Activated CD8-positive, alpha-beta memory T cell treated with anti-CD3 and anti-CD28 coated beads for 4 hours (primary cell): ENCODE measurements around the gene RSF1.

Experiments used
- DNase-seq, 2 donors: peaks; one replicate each; pipeline ENCODE4 v3.0.0-alpha.2; 2020; ENCODE audit warnings: low read depth in 2 of 2

RSF1 gene

GRCh38 chr11:77813256-77813655 lies 7.3 kb downstream of the RSF1 start:
- DNase-seq: no peak

DNA sequence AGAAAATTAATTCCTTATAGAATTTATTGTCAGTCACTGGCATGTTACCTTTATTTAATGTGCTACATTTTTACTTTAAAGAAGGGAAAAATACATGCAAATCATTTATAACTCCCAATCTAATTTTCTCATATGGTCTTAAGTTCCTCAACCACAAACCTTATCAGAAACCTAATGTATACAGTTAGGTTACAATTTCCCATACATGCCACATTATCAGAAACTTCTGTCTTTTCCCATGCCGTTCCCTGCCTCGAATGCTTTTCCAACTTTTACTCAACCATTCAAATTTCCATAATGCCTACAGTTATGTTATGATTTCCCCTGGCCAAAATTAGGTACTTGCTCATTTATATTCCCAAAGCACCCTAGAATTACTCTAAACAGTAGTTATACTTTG lies 13.5 kb downstream of the RSF1 start:
- DNase-seq: no peak

DNA sequence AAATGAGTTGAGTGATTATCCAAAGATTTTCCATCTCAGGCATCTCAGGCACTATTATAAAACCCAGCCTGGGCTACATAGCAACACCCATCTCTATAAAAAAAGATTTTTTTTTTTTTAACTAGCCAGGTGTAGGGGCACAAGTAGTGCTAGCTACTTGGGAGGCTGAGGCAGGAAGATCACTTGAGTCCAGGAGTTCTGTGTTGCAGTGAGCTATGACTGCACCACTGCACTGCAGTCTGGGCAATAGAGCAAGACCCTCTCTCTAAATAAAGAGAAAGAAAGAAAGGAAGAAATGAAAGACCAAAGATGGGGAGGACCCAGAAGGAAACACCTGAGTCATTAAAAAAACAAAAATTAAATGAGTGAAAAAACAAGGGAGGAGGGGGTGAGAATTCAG lies 14.1 kb downstream of the RSF1 start:
- no peak for DNase-seq

DNA sequence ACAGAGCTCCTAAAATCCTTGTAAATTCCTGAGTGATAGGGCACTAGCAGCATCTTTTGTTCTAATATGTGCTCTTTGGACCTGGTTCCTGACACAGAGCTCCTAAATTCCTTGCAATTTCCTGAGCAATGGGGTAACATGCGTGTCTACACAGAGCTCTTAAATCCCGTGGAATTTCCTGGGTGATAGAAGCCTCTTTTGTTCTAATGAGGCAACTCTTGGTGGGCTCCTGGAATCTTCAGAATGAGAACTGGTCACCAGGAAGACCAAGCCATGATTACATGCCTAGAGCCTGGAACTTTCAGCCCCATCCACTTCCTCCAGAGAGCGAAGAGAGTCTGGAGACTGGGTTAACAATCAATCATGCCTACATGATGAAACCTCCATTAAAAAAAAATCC lies 19.0 kb downstream of the RSF1 start:
- no peak for DNase-seq

- no peak for DNase-seq
Measured at GRCh38 chr11:77800449-77800848, 20.1 kb downstream of the RSF1 start.

- DNase-seq: no peak
Measured at GRCh38 chr11:77799338-77799737, 21.2 kb downstream of the RSF1 start.

DNA sequence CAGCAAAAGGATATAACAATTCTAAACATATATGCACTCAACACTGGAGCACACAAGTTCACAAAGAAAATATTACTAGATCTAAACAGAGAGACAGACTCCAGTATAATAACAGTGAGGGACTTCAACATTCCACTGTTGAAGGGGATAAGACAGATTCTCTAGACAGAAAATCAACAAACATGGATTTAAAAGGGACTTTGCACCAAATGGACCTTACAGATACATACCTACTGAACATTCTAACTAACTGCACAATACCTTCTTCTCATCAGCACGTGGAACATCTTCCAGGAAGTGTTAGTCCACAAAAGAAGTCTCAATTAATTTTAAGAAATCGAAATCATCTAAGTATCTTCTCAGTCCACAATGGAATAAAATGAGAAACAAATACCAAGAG lies 26.6 kb downstream of the RSF1 start:
- no peak for DNase-seq

DNA sequence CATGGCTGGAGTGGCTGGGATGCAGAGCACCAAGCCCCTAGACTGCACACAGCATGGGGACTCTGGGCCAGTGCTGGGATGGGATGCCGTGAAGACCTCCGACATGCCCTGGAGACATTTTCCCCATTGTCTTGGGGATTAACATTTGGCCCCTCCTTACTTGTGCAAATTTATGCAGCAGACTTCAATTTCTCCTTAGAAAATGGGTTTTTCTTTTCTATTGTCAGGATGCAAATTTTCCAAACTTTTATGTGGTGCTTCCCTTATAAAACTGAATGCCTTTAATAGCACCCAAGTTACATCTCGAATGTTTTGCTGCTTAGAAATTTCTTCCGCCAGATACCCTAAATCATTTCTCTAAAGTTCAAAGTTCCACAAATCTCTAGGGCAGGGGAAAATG lies 29.2 kb downstream of the RSF1 start:
- no peak for DNase-seq

GRCh38 chr11:77789731-77790476 lies 30.6 kb downstream of the RSF1 start:
- DNase-seq: no peak

DNA sequence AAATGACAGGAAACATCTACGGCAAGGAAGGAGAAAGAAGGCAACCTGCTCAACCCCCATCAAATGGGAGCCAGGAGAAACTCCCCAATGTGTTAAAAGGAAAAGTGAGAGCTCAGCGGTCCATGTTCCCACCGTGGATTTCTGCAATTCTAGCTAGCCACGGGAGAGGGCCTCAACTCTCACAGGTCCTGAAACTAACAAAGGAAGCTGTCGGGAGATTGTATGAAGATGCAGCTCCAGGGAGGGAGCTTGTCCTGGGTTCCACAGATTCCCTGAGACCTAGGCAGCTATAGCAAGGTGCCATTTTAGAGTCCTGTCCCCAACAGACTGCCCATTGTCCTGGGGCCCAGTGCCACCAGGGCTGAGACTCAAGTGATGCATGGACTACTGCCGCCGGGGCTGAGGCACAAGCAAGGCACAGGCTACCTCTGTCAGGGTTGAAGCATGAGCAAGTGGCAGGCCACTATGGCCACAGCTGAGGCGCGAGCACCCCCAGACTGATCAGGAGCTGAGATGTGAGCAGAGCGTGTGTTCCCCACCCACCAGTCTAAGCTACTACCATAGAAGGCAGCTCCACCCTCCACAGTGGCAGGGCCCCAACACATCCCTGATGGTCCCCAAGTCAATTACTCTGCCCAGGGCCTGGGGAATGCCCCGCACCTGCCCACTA lies 31.3 kb downstream of the RSF1 start:
- DNase-seq: no peak

DNA sequence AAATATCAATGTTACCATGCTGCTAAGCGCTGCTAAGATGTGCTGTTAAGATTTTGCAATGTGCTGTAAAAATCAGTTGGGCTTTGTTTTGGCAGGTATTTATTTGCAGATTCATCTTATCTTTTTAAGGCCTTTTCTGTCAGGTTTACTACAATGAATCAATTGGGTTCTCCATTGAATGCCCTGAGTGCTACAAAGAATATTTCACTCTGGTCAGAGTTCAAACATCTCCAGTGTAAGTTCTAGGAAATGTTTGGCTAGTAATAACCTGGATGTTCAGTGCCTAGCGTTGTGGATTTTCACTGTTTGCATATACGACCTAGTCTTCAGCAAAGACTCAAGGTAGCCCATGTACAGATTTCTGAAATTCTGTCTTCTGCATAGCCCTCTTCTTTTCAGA lies 36.0 kb downstream of the RSF1 start:
- DNase-seq: no peak

GRCh38 chr11:77783025-77783424 lies 37.5 kb downstream of the RSF1 start:
- no peak for DNase-seq

DNA sequence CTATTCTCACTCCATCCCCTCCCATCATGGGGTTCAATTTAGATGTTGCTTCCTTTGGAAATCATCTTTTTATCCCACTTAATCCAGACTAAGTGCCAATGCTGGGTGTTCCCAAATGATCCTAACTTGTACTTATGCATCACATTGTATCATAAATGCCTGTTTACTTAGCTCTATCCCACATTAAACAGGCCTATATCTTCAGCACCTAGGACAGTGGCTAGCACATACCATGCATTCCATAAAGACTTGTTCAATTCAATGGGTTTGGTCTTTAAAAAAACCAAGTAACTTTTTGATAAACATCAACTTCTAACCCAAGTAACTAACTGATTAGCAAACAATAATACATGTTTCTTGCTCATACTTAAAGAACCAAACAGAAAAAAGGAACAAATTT lies 40.6 kb downstream of the RSF1 start:
- DNase-seq: no peak

GRCh38 chr11:77778549-77778948 lies 42.0 kb downstream of the RSF1 start:
- no peak for DNase-seq

GRCh38 chr11:77778118-77778517 lies 42.4 kb downstream of the RSF1 start:
- no peak for DNase-seq

DNA sequence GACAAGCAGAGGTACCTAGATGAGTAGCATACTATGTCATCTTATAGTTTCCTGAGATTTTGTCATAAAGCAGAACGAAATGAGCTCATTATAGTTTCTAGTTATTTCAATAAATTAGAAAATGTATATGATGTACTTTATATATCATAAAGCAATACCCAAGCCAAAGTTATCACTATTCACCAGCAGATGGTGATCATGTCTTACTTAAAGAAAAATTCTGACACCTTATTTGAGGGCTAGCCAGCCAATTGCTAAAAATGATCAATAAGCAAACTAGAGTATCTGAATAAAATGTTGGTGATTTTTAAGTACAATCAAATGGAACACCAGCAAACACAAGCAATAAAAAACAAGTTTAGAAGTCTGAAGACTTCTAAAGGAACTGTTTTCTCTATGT lies 44.1 kb downstream of the RSF1 start:
- no peak for DNase-seq

DNA sequence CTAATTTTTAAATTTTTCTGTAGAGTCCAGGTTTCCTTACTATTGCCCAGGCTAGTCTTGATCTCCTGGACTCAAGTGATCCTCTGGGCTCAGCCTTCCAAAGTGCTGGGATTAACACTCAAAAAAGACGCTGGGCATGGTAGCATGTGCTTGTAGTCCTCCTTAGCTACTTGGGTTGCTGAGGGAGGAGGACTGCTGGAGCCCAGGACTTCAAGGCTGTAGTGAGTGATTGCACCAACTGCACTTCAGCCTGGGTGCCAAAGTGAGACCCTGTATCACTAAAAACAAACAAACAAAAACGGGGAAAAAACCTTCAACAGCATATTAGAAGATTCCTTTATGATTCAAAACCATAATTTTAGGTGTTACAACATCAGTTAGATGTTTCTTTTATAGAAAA lies 44.6 kb downstream of the RSF1 start:
- no peak for DNase-seq

DNA sequence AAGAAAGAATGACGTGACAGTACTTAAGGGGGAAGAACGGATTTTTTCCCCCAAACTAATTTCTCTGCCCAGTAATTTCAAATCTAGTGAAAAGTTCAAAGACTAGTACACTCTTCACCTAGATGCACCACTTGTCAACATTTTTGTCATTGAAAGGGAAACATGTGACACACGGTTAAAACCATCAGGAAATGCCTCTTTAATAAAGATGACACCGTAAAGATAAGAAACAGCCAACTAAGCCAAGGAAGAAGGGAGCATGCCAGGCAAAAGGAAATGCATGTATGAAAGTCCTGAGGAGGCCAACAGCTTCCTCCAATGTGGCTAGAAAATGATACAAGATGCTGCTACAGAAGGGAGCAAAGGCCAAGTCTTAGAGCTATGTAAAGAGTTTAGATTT lies 49.4 kb downstream of the RSF1 start:
- DNase-seq: no peak

GRCh38 chr11:77770629-77771028 lies 49.9 kb downstream of the RSF1 start:
- DNase-seq: no peak

DNA sequence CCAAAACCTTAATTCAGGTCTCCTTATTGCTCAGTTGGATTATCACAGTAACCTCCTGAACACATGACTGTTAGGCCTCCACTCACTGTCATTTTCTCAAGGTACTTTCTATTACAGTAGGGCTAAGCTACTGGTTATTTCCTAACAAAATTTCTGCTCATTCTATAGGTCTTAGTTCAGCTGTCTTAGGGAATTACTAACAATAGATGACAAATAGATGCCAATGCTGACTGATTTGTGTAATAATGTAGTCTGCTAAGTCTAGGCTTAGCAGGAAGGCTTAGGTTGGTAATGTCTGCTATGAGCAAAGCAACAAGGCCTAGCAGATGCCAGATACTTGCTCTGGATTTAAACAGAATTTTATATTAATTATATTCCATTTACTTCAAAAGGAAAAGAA lies 58.1 kb downstream of the RSF1 start:
- DNase-seq: no peak

DNA sequence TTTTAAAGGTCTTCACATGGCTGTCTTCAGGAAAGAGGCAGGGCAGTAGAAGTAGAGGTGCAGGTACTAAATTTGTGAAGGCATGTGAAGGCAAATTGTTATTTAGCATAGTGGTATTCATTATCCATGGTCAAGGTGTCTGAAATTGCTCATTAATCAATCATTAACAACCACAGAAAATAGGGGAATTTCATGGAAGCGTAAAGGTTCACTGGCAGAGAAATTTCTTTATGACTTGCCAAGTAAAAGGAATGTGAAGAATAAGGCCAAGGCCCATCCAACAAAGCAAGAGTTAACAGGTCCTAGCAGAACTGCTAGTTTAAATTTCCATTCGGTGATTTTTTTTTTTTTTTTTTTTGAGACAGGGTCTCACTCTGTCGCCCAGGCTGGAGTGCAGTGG lies 59.0 kb downstream of the RSF1 start:
- no peak for DNase-seq

- DNase-seq: no peak
Measured at GRCh38 chr11:77758331-77758730, 62.2 kb downstream of the RSF1 start.

DNA sequence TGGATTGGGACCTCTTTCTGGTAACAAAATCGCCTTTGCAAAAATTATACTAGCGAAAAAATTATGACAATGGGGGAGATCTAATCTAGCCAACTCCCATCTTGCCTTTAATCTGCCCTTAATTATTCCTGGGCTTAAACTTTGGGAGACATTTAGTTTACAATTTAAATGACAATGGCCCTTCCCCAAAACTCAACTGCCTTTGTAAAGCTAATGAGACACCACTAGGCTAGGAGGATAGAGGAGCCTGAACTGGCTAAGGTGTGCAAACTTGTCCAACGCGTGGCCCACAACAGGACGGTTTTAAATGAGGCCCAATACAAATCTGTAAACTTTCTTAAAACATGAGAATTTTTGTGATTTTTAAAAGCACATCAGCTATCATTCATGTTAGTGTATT lies 67.3 kb downstream of the RSF1 start:
- no peak for DNase-seq

DNA sequence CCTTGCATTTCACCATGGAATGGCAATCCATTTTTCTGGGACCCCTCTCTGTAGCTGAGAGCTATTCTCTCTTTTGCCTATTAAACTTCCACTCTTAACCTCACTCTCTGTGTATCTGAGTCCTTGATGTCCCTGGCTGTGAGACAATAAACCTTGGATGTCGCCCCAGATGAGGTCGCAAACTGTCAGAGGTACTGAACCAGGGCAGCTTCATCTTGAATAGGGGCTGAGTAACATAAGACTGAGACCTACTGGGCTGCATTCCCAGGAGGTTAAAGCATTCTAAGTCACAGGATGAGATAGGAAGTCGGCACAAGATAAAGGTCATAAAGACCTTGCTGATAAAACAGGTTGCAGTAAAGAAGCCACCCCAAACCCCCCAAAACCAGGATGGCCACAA lies 68.0 kb downstream of the RSF1 start:
- DNase-seq: no peak
